ENCODE measurements around the gene SLC33A1. TPM values are rescaled to one million over a fixed set of nuclear protein-coding genes. Genes with fewer than 3 reads are reported as not detected.

Gene SLC33A1
- total and polyA plus RNA-seq, 2 of the 13 experiments (the other 11 are each of a cell fraction or from before 2014, with no cell fraction given), result 20.0 to 32.1 TPM

DNA sequence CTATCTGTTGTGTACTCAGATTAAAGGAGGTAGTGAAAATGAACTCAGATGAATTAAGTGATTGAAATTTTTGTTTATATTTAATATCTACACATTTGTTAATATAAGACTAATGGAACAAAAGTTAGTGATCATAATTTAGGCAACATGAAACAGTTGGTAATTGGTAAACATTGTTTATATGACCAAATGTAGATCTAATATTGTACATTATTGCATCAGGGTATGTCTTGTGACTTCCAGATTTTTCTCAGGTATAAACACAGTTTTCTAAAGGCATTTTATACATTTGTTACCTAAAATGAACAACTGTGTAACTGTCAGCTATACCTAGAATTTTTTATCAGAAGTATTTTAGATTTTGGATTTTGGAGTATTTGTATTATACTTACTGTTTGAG lies 31.1 kb upstream of the SLC33A1 start:
- in situ Hi-C loops (cut with HindIII; ENCODE audit: extremely low pct_ligation_motif_present, low pct_unique_long_range_greater_than_20kb) (no loop called here), intact Hi-C loops (cut with micrococcal nuclease; ENCODE audit: unreplicated experiment) (no loop called here)
- CTCF ChIA-PET (ENCODE audit: low intra/inter-chr PET ratio, low total read pairs), result no interaction called here
- peaks cover 92% of the 10 kb centered on the region for H3K79me2 ChIP-seq (ENCODE audit: insufficient read depth, low read length)
- DNase-seq (ENCODE audit: low spot score) (no peak), ATAC-seq (no peak), FAIRE-seq (no peak)
- BruUV-seq (replicated peaks), result no TSS peak
- H3K36me3 ChIP-seq (replicated peaks in 1 of 2; ENCODE audit: control insufficient read depth in 1 of 2, insufficient read depth in 2 of 2, low read length in 2 of 2), result peaks cover 0 to 1% of the 10 kb centered on the region in 2 experiments; a peak in 1 of 5 replicates
- H3K27ac ChIP-seq (ENCODE audit: extremely low read length, insufficient read depth, low read length), result no peak overlapping the region
- POLR2A ChIA-PET, result no interaction called here
- H3K27me3 ChIP-seq (ENCODE audit: control insufficient read depth in 1 of 2, insufficient read depth in 2 of 2, low read length in 2 of 2), result no peaks in the 10 kb centered on the region
- peaks cover 12% of the 10 kb centered on the region; the same call in 1 of the 2 replicates for H4K20me1 ChIP-seq (ENCODE audit: insufficient read depth, low read length)
- no peak overlapping the region for H3K9ac ChIP-seq (ENCODE audit: insufficient read depth, low read depth, low read length)
- no peak overlapping the region for H3K4me3 ChIP-seq (replicated peaks in 1 of 3; ENCODE audit: insufficient read depth in 1 of 3, low read depth in 2 of 3, low read length in 3 of 3)
- peaks cover 42% of the 10 kb centered on the region for H3K4me1 ChIP-seq (ENCODE audit: insufficient read depth, low read length)
- H3K4me2 ChIP-seq (ENCODE audit: low read depth, low read length), result no peak overlapping the region
- H2AFZ ChIP-seq (ENCODE audit: low read length), result no peak overlapping the region
- no peaks in the 10 kb centered on the region for H3K9me3 ChIP-seq (ENCODE audit: low read length)
- TF ChIP-seq, protein P1, sequence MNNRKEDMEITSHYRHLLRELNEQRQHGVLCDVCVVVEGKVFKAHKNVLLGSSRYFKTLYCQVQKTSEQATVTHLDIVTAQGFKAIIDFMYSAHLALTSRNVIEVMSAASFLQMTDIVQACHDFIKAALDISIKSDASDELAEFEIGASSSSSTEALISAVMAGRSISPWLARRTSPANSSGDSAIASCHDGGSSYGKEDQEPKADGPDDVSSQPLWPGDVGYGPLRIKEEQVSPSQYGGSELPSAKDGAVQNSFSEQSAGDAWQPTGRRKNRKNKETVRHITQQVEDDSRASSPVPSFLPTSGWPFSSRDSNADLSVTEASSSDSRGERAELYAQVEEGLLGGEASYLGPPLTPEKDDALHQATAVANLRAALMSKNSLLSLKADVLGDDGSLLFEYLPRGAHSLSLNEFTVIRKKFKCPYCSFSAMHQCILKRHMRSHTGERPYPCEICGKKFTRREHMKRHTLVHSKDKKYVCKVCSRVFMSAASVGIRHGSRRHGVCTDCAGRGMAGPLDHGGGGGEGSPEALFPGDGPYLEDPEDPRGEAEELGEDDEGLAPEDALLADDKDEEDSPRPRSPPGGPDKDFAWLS (CRISPR knock-in tag; IDR thresholded peaks at IDR 0.05; ENCODE audit: borderline replicate concordance), result no peak
- no peak for TF ChIP-seq ONECUT2 (CRISPR knock-in tag; IDR thresholded peaks at IDR 0.05)
- no peak for TF ChIP-seq PAF1 (CRISPR knock-in tag; IDR thresholded peaks at IDR 0.05)
- TF ChIP-seq HNRNPUL1 (IDR thresholded peaks at IDR 0.05; ENCODE audit: low read depth, low read length), result no peak
- TF ChIP-seq ELF1 (CRISPR knock-in tag; IDR thresholded peaks at IDR 0.05), result no peak
- TF ChIP-seq HOXD1 (CRISPR knock-in tag; IDR thresholded peaks at IDR 0.05), result no peak
- no peak for TF ChIP-seq ZBTB3 (CRISPR knock-in tag; IDR thresholded peaks at IDR 0.05; ENCODE audit: borderline replicate concordance, low read depth)

- no peak overlapping the region for H2AFZ ChIP-seq (ENCODE audit: low read length)
- no peak overlapping the region for H3K4me3 ChIP-seq (replicated peaks in 1 of 3; ENCODE audit: insufficient read depth in 1 of 3, low read depth in 2 of 3, low read length in 3 of 3)
- no TSS peak for BruUV-seq (replicated peaks)
- H4K20me1 ChIP-seq (ENCODE audit: insufficient read depth, low read length), result peaks cover 8% of the 10 kb centered on the region; the same call in 1 of the 2 replicates
- H3K4me1 ChIP-seq (ENCODE audit: insufficient read depth, low read length), result peaks cover 34% of the 10 kb centered on the region
- in situ Hi-C loops (cut with HindIII; ENCODE audit: extremely low pct_ligation_motif_present, low pct_unique_long_range_greater_than_20kb) (no loop called here), intact Hi-C loops (cut with micrococcal nuclease; ENCODE audit: unreplicated experiment) (no loop called here)
- ATAC-seq (no peak), DNase-seq (ENCODE audit: low spot score) (no peak), FAIRE-seq (no peak)
- no peaks in the 10 kb centered on the region for H3K27me3 ChIP-seq (ENCODE audit: control insufficient read depth in 1 of 2, insufficient read depth in 2 of 2, low read length in 2 of 2)
- peaks cover 91% of the 10 kb centered on the region for H3K79me2 ChIP-seq (ENCODE audit: insufficient read depth, low read length)
- WGBS (ENCODE audit: low lambda C conversion rate), result 94% methylated on average over 7 of the region's 7 CpGs
- H3K9ac ChIP-seq (ENCODE audit: insufficient read depth, low read depth, low read length), result no peak overlapping the region
- ChIA-PET CTCF (ENCODE audit: low intra/inter-chr PET ratio, low total read pairs) (no interaction called here), POLR2A (no interaction called here)
- H3K36me3 ChIP-seq (replicated peaks in 1 of 2; ENCODE audit: control insufficient read depth in 1 of 2, insufficient read depth in 2 of 2, low read length in 2 of 2), result peaks cover 0 to 1% of the 10 kb centered on the region in 2 experiments; a peak in 1 of 5 replicates
- H3K27ac ChIP-seq (ENCODE audit: extremely low read length, insufficient read depth, low read length), result no peak overlapping the region
- no peaks in the 10 kb centered on the region for H3K9me3 ChIP-seq (ENCODE audit: low read length)
- H3K4me2 ChIP-seq (ENCODE audit: low read depth, low read length), result no peak overlapping the region
- no peak for TF ChIP-seq ZNF766 (CRISPR knock-in tag; IDR thresholded peaks at IDR 0.05; ENCODE audit: borderline replicate concordance)
- TF ChIP-seq IKZF1 (IDR thresholded peaks at IDR 0.05), result no peak
- TF ChIP-seq LCORL (IDR thresholded peaks at IDR 0.05), result no peak
- TF ChIP-seq LCORL (CRISPR knock-in tag; IDR thresholded peaks at IDR 0.05), result no peak
- TF ChIP-seq MYNN (CRISPR knock-in tag; IDR thresholded peaks at IDR 0.05; ENCODE audit: low read depth), result no peak
- no peak for TF ChIP-seq NFKB2 (CRISPR knock-in tag; IDR thresholded peaks at IDR 0.05; ENCODE audit: borderline replicate concordance)
- TF ChIP-seq ZNF33B (CRISPR knock-in tag; IDR thresholded peaks at IDR 0.05), result no peak
- no peak for TF ChIP-seq TSC22D2 (CRISPR knock-in tag; IDR thresholded peaks at IDR 0.05; ENCODE audit: borderline replicate concordance)
- no peak for TF ChIP-seq ZNF883 (CRISPR knock-in tag; IDR thresholded peaks at IDR 0.05; ENCODE audit: not compliant biosample characterization)
- no peak for TF ChIP-seq NR3C1 (CRISPR knock-in tag; IDR thresholded peaks at IDR 0.05)
- TF ChIP-seq, protein P2, sequence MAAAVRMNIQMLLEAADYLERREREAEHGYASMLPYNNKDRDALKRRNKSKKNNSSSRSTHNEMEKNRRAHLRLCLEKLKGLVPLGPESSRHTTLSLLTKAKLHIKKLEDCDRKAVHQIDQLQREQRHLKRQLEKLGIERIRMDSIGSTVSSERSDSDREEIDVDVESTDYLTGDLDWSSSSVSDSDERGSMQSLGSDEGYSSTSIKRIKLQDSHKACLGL (CRISPR knock-in tag; IDR thresholded peaks at IDR 0.05), result no peak
- TF ChIP-seq RELA (CRISPR knock-in tag; IDR thresholded peaks at IDR 0.05), result no peak
- TF ChIP-seq ZNF768 (CRISPR knock-in tag; IDR thresholded peaks at IDR 0.05), result no peak
- no peak for TF ChIP-seq DPF2 (CRISPR knock-in tag; IDR thresholded peaks at IDR 0.05; ENCODE audit: borderline replicate concordance, low read depth)
Observed at GRCh38 chr3:155884292-155884691, 30.1 kb upstream of the SLC33A1 start.
